HG02571 (cell line): Measurements from ENCODE around the gene LRRC4B.
"Not testable (repeated sequence)": the region's sequence is repeated elsewhere in the genome, so short reads cannot be mapped to it uniquely, and the experiment has no call there.

Experiments used
- ATAC-seq: cut with Tn5 transposase; IDR thresholded peaks from one replicate; pipeline ENCODE4 v1.9.1; 2021; ENCODE audit warnings: mild to moderate bottlenecking, moderate library complexity; ENCODE audit not compliant: unreplicated experiment

LRRC4B gene

GRCh38 chr19:50531171-50531612 lies 37.0 kb downstream of the LRRC4B start:
- no peak for ATAC-seq

- ATAC-seq: not testable (repeated sequence)
These were observed 40.2 kb downstream of the LRRC4B start for GRCh38 chr19:50528052-50528451.

GRCh38 chr19:50522881-50523280 lies 45.4 kb downstream of the LRRC4B start:
- ATAC-seq: no peak

- ATAC-seq: no peak
These were observed 47.3 kb downstream of the LRRC4B start for GRCh38 chr19:50520822-50521465.

GRCh38 chr19:50519006-50519575 lies 49.1 kb downstream of the LRRC4B start:
- no peak for ATAC-seq

- no peak for ATAC-seq
These were observed 49.9 kb downstream of the LRRC4B start for GRCh38 chr19:50518091-50519005.

GRCh38 chr19:50517704-50518075 lies 50.5 kb downstream of the LRRC4B start:
- ATAC-seq: no peak

GRCh38 chr19:50516964-50517703 lies 51.1 kb downstream of the LRRC4B start:
- no peak for ATAC-seq

GRCh38 chr19:50516456-50516855 lies 51.8 kb downstream of the LRRC4B start:
- ATAC-seq: no peak

- no peak for ATAC-seq
These were observed 53.1 kb downstream of the LRRC4B start for GRCh38 chr19:50515168-50515561.

GRCh38 chr19:50514346-50515167 lies 53.7 kb downstream of the LRRC4B start:
- ATAC-seq: no peak

- no peak for ATAC-seq
These were observed 54.4 kb downstream of the LRRC4B start, which contains the start of gene ASPDH for GRCh38 chr19:50513746-50514345. Gene ASPDH, minus strand, starts transcription at chr19:50513913. Its CDS starts 90 bp downstream, at chr19:50513823.

GRCh38 chr19:50512999-50513745 lies 55.1 kb downstream of the LRRC4B start:
- ATAC-seq: no peak

GRCh38 chr19:50512112-50512998 lies 55.9 kb downstream of the LRRC4B start:
- ATAC-seq: no peak

GRCh38 chr19:50511069-50511822 lies 57.0 kb downstream of the LRRC4B start, which contains the start of gene JOSD2:
Gene JOSD2, minus strand, starts transcription at chr19:50511191. Its CDS starts 760 bp downstream, at chr19:50510431.
- peak; percentile 82 for ATAC-seq

- no peak for ATAC-seq
These were observed 57.6 kb downstream of the LRRC4B start for GRCh38 chr19:50510700-50511068.

- ATAC-seq: no peak
These were observed 58.0 kb downstream of the LRRC4B start for GRCh38 chr19:50510121-50510670.
